Coronary artery (tissue), 2 donors: ENCODE measurements around the gene C5AR2.

Experiments
- DNase-seq: peaks from one replicate; pipeline ENCODE4 v3.0.0-alpha.2; 2017; ENCODE audit warnings: low spot score
- H3K27ac ChIP-seq, 2 donors: fragments of 200-600 bp; sonication (generic); one replicate each; pipeline ENCODE4 v1.5.1; 2016 to 2019
- H3K4me3 ChIP-seq: fragments of 200-600 bp; sonication (generic); 2 replicates; pipeline ENCODE4 v1.5.1; 2016; ENCODE audit warnings: mild to moderate bottlenecking, moderate library complexity
- TF ChIP-seq, protein P1 (sequence below): fragments of 200-600 bp; sonication (generic); IDR thresholded peaks from one replicate; pipeline ENCODE4 v1.5.1; 2019; ENCODE audit warnings: antibody characterized with exemption

C5AR2 gene

DNA sequence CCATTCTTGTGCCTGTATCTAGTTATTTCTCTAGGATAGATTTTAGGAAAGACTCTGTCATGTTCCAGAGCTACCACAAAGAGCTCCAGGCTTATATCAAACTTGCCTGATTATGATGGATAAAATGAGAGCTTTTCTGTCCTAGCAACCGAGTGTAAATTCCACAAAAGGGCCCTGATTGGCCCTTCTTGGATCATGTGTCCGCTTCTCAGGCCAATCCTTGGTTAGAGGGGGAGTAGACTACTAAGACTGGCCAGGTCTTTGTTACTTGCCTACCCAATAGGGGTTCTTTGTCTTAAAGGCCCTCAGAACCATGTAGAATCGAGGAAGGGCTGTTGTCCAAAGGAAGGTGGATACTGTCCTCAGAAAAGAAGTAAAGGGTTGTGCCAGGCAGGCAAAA, 19.6 kb downstream of the C5AR2 start:
- DNase-seq = no peak
- Histone ChIP-seq H3K27ac (no peak overlapping the region), H3K4me3 (no peak overlapping the region)
- TF ChIP-seq, protein P1, sequence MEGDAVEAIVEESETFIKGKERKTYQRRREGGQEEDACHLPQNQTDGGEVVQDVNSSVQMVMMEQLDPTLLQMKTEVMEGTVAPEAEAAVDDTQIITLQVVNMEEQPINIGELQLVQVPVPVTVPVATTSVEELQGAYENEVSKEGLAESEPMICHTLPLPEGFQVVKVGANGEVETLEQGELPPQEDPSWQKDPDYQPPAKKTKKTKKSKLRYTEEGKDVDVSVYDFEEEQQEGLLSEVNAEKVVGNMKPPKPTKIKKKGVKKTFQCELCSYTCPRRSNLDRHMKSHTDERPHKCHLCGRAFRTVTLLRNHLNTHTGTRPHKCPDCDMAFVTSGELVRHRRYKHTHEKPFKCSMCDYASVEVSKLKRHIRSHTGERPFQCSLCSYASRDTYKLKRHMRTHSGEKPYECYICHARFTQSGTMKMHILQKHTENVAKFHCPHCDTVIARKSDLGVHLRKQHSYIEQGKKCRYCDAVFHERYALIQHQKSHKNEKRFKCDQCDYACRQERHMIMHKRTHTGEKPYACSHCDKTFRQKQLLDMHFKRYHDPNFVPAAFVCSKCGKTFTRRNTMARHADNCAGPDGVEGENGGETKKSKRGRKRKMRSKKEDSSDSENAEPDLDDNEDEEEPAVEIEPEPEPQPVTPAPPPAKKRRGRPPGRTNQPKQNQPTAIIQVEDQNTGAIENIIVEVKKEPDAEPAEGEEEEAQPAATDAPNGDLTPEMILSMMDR = no peak

DNA sequence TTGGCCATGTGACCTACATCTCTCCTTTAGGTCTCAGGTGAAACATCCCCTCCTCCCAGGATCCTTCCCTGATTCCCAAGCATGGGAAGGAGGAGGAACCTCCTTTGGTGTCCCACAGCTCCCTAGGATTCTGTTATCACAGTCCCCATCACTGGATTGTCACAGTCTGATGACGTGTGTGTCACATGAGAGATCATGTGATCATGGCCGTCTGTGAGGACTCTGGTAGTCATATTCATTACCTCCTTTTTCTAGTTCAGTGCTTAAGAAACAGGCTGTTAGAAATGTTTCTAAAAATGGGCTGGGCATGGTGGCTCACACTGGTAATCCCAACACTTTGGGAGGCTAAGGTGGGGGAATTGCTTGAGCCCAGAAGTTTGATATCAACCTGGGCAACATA, 20.1 kb downstream of the C5AR2 start:
- DNase-seq = no peak
- H3K27ac ChIP-seq = no peak overlapping the region
- H3K4me3 ChIP-seq = no peak overlapping the region
- TF ChIP-seq, protein P1 = no peak

GRCh38 chr19:47353307-47353712, 21.3 kb downstream of the C5AR2 start:
- no peak for DNase-seq
- TF ChIP-seq, protein P1 = no peak
- Histone ChIP-seq H3K4me3 (no peak overlapping the region), H3K27ac (no peak overlapping the region)

- TF ChIP-seq, protein P1 = no peak
- Histone ChIP-seq H3K27ac (no peak overlapping the region), H3K4me3 (no peak overlapping the region)
- DNase-seq = no peak
Observed at GRCh38 chr19:47356900-47357299, 24.9 kb downstream of the C5AR2 start.

DNA sequence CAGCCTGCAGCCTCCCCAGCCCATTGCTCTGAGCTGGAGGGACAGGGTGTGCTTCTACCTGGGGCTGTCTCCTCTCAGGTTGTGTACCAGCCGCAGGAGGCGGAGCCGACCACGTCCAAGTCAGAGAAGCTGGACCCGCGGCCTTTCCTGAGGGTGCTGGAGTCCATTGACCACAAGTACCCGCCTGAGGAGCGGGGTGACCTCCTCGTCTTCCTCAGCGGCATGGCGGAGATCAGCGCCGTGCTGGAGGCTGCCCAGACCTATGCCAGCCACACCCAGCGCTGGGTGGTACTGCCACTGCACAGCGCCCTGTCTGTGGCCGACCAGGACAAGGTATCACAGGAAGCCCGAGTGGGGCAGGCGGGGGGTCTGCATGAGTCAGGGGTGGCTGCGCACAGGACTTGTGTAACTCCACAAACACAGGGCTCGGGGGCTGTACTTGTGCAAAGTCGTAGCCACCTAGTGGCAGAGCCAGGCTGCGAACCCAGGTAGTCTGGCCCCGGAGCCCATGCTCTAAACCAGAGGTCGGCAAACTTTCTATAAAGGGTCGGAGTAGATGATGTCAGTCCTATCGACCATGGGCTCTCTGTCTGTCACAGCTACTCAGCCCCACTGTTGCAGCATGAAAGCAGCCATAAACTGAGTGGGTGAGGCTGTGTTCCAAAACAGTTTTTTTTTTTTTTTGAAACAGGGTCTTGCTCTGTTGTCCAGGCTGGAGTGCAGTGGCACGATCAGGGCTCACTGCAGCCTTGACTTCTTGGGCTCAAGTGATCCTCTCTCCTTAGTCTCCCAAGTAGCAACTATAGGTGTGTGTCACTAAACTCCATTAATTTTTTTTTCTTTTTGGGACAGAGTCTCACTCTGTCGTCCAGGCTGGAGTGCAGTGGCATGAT, 26.1 kb downstream of the C5AR2 start:
- Histone ChIP-seq H3K4me3 (no peak overlapping the region), H3K27ac (no peak overlapping the region)
- TF ChIP-seq, protein P1 = no peak
- no peak for DNase-seq

GRCh38 chr19:47358936-47359335, 27.0 kb downstream of the C5AR2 start:
- TF ChIP-seq, protein P1 = no peak
- DNase-seq = no peak
- H3K4me3 ChIP-seq = no peak overlapping the region

GRCh38 chr19:47362321-47362720, 30.3 kb downstream of the C5AR2 start:
- H3K27ac ChIP-seq = no peak overlapping the region
- no peak overlapping the region for H3K4me3 ChIP-seq
- no peak for DNase-seq
- TF ChIP-seq, protein P1 = no peak

More at GRCh38 chr19:47358936-47359335, 27.0 kb downstream of the C5AR2 start:
- H3K27ac ChIP-seq = no peak overlapping the region
